ENCODE data around the gene JAKMIP2. TPM values are rescaled to one million over a fixed set of nuclear protein-coding genes. Genes with fewer than 3 reads are reported as not detected.

The JAKMIP2 gene
- total RNA-seq, 1 donor: 1.1 TPM

DNA sequence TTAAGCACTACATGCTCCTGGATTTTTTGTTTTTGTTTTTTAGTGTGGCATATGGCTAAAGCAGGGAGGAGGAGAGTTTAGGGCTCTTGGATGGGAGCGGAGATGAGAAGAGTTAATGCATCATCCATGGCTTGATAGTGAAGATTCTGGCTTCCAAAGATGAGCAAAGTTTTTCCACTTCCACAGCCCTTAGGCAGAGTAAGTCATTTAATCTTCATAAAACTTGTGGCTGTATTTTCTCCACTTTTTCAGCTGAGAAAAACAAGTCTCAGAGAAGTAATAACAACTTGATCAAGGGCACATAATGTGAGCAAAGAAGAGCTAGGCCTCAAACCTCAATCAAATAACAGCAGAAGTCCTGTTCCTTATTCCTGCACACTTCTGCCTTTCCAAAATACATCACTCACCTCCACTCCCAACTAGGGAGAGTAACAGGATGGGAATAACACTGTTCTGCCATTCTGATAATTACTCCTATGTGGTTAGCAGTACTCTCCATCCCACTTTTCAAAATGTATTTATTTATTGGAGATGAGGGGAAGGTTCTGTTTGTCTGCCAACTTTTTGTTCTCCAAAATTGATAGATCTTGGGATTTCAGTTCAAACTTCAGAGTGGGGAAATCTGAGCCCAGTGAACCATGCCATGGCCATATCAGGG is 218.9 kb downstream of the JAKMIP2 start:
- no peaks in the 10 kb centered on the region for H3K36me3 ChIP-seq (ENCODE audit: insufficient read depth, low read length)
- TF ChIP-seq, protein P1, sequence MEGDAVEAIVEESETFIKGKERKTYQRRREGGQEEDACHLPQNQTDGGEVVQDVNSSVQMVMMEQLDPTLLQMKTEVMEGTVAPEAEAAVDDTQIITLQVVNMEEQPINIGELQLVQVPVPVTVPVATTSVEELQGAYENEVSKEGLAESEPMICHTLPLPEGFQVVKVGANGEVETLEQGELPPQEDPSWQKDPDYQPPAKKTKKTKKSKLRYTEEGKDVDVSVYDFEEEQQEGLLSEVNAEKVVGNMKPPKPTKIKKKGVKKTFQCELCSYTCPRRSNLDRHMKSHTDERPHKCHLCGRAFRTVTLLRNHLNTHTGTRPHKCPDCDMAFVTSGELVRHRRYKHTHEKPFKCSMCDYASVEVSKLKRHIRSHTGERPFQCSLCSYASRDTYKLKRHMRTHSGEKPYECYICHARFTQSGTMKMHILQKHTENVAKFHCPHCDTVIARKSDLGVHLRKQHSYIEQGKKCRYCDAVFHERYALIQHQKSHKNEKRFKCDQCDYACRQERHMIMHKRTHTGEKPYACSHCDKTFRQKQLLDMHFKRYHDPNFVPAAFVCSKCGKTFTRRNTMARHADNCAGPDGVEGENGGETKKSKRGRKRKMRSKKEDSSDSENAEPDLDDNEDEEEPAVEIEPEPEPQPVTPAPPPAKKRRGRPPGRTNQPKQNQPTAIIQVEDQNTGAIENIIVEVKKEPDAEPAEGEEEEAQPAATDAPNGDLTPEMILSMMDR (IDR thresholded peaks at IDR 0.05; ENCODE audit: extremely low read depth, low read depth, low read length): no peak
- no peak for DNase-seq (ENCODE audit: insufficient read length, low spot score, missing footprints)
- H3K4me2 ChIP-seq (ENCODE audit: insufficient read depth, low read length): no peak overlapping the region
- H3K9me3 ChIP-seq (ENCODE audit: low read depth, low read length): no peaks in the 10 kb centered on the region
- no peaks in the 10 kb centered on the region for H4K20me1 ChIP-seq (ENCODE audit: insufficient read depth, low read length)
- H3K4me3 ChIP-seq (ENCODE audit: insufficient read depth, low read length): no peak overlapping the region
- no peak overlapping the region for H2AFZ ChIP-seq (ENCODE audit: low read length)
- no peaks in the 10 kb centered on the region for H3K27me3 ChIP-seq (ENCODE audit: insufficient read depth, low read length)
- H3K4me1 ChIP-seq (ENCODE audit: insufficient read depth, low read length): peaks cover 3% of the 10 kb centered on the region
- no peaks in the 10 kb centered on the region for H3K79me2 ChIP-seq (ENCODE audit: insufficient read depth, low read length)
- H3K27ac ChIP-seq (ENCODE audit: low read depth, low read length): no peak overlapping the region

DNA sequence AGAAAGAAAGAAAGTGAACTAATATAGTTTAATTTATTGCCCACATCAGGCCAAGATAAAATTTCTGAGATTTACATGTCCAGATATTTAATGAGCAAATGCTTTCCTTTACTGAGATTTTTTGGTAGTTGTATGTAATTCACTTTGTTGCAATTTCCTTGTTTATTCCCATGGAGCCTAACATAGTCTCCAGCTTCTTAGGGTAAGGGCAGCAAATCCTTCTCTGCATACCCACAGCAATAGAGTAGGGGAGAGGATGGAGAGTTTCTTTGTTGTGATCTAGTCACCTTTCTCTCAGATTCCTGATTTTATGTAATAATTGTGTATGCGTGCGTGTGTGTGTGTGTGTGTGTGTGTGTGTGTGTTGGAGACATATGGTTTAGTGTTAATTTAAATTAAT is 221.1 kb downstream of the JAKMIP2 start:
- no peak for DNase-seq (ENCODE audit: insufficient read length, low spot score, missing footprints)
- no peak overlapping the region for H3K4me3 ChIP-seq (ENCODE audit: insufficient read depth, low read length)

DNA sequence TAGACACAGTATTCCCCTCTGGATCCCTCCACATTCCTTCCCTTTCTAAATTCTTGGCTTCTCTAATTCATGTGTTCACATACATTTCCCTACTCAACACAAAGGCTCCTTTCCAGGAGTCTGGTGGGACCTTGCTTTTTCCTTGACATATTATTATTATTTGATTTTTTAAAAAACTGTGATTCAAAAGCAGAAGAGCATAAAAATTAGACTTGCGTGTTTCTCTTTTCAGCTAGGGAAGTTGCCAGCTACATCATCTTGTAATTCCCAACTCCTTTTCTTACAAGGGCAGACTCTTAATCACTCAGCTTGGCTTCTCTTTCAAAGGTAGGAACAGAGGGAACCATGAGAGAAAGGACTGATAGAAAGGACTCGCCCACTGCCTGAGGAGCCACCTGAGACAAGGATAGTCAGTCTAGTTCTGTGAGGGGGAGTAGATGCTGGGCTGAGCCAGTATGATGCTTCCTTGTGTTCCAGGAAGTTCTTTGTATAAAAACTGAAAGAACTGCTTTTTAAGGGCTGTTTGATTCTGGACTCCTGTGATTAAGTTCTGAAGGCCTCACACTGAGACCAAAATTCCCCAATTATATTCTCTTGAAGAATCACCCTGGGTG is 221.7 kb downstream of the JAKMIP2 start:
- Histone ChIP-seq H3K4me2 (ENCODE audit: insufficient read depth, low read length) (no peak overlapping the region), H3K36me3 (ENCODE audit: insufficient read depth, low read length) (no peaks in the 10 kb centered on the region), H3K79me2 (ENCODE audit: insufficient read depth, low read length) (no peaks in the 10 kb centered on the region), H4K20me1 (ENCODE audit: insufficient read depth, low read length) (no peaks in the 10 kb centered on the region), H3K4me1 (ENCODE audit: insufficient read depth, low read length) (peaks cover 8% of the 10 kb centered on the region), H3K9me3 (ENCODE audit: low read depth, low read length) (no peaks in the 10 kb centered on the region), H3K4me3 (ENCODE audit: insufficient read depth, low read length) (no peak overlapping the region), H3K27me3 (ENCODE audit: insufficient read depth, low read length) (no peaks in the 10 kb centered on the region), H3K27ac (ENCODE audit: low read depth, low read length) (no peak overlapping the region), H2AFZ (ENCODE audit: low read length) (no peak overlapping the region)
- no peak for DNase-seq (ENCODE audit: insufficient read length, low spot score, missing footprints)
- TF ChIP-seq, protein P1 (IDR thresholded peaks at IDR 0.05; ENCODE audit: extremely low read depth, low read depth, low read length): no peak

More for the DNA sequence above, 221.1 kb downstream of the JAKMIP2 start:
- no peaks in the 10 kb centered on the region for H3K27me3 ChIP-seq (ENCODE audit: insufficient read depth, low read length)
- H3K27ac ChIP-seq (ENCODE audit: low read depth, low read length): no peak overlapping the region
- H3K79me2 ChIP-seq (ENCODE audit: insufficient read depth, low read length): no peaks in the 10 kb centered on the region
- TF ChIP-seq, protein P1 (IDR thresholded peaks at IDR 0.05; ENCODE audit: extremely low read depth, low read depth, low read length): no peak
- H2AFZ ChIP-seq (ENCODE audit: low read length): no peak overlapping the region
- H3K4me1 ChIP-seq (ENCODE audit: insufficient read depth, low read length): peaks cover 8% of the 10 kb centered on the region
- H4K20me1 ChIP-seq (ENCODE audit: insufficient read depth, low read length): no peaks in the 10 kb centered on the region
- no peaks in the 10 kb centered on the region for H3K9me3 ChIP-seq (ENCODE audit: low read depth, low read length)
- H3K36me3 ChIP-seq (ENCODE audit: insufficient read depth, low read length): no peaks in the 10 kb centered on the region
- no peak overlapping the region for H3K4me2 ChIP-seq (ENCODE audit: insufficient read depth, low read length)

DNA sequence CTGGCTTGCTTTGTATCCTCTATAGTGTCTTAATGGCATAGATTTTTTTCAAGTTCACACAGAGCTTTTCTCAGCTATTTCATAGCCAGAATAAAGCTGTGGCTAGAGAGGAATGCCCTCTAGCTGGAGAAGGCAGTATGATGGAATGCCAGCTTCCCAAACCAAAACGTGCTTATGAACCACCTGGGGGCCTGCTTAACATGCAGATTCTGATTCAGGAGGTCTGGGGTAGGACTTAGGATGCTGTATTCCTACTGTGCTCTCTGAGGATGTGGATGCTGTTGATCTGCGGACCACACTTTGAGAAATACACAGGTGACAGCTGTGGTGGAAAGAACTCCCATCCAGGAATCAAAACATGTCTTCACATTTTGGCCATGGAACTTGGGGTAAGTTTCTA is 222.8 kb downstream of the JAKMIP2 start:
- Histone ChIP-seq H3K79me2 (ENCODE audit: insufficient read depth, low read length) (no peaks in the 10 kb centered on the region), H3K9me3 (ENCODE audit: low read depth, low read length) (no peaks in the 10 kb centered on the region), H4K20me1 (ENCODE audit: insufficient read depth, low read length) (no peaks in the 10 kb centered on the region), H3K27ac (ENCODE audit: low read depth, low read length) (no peak overlapping the region), H3K27me3 (ENCODE audit: insufficient read depth, low read length) (no peaks in the 10 kb centered on the region), H2AFZ (ENCODE audit: low read length) (no peak overlapping the region), H3K4me3 (ENCODE audit: insufficient read depth, low read length) (no peak overlapping the region), H3K4me2 (ENCODE audit: insufficient read depth, low read length) (no peak overlapping the region), H3K4me1 (ENCODE audit: insufficient read depth, low read length) (peaks cover 11% of the 10 kb centered on the region), H3K36me3 (ENCODE audit: insufficient read depth, low read length) (no peaks in the 10 kb centered on the region)
- TF ChIP-seq, protein P1 (IDR thresholded peaks at IDR 0.05; ENCODE audit: extremely low read depth, low read depth, low read length): peak; percentile 13
- DNase-seq (ENCODE audit: insufficient read length, low spot score, missing footprints): peak; percentile 29
